HCT116 (cell line): Measurements from ENCODE around the gene CYSTM1. TPM values are rescaled to one million over a fixed set of nuclear protein-coding genes. Genes with fewer than 3 reads are reported as not detected.

Experiments used
- ATAC-seq: fragments of 200-7000 bp; cut with Tn5 transposase; 2 replicates; pipeline ENCODE4 v1.9.1; 2020; ENCODE audit warnings: mild to moderate bottlenecking, moderate library complexity
- BruUV-seq: library from RNA; stranded (reverse); fragments of 400-500 nt; replicated peaks from 2 replicates; lab custom pipeline; 2021; lab: Mats Ljungman, UMichigan
- CTCF ChIA-PET: fragments of 300-600 bp; sonication (Branson Sonifier 250); formaldehyde crosslinking; loops from one replicate; lab custom pipeline; 2021; ENCODE audit warnings: antibody characterized with exemption; lab: Charles Lee
- POLR2A ChIA-PET: fragments of 300-600, 350-600 bp; sonication (Branson Sonifier 250); formaldehyde crosslinking; loops from one replicate; lab custom pipeline; 2021; ENCODE audit warnings: antibody characterized with exemption; lab: Charles Lee
- RAD21 ChIA-PET, 2 experiments: fragments of 300-600 bp; sonication (Branson Sonifier 250); formaldehyde crosslinking; loops; one replicate each; lab custom pipeline; 2023; ENCODE audit warnings: low total read pairs in 2 of 2; ENCODE audit not compliant: uncharacterized antibody in 2 of 2, unreplicated experiment in 2 of 2, low non-redundant PET in 1 of 2; lab: Charles Lee
- DNase-seq: peaks from one replicate; pipeline ENCODE4 v3.0.0-alpha.2; 2010; ENCODE audit warnings: low read depth, low spot score
- H2AFZ ChIP-seq: fragments of 200-600 bp; shearing (Covaris generic), sonication (generic); 2 replicates; pipeline ENCODE4 v1.6.1; 2017; ENCODE audit warnings: low read depth, mixed run types, mixed read lengths, antibody characterized with exemption, low read length; ENCODE audit not compliant: poor library complexity, severe bottlenecking
- H3K27ac ChIP-seq: 2 replicates; pipeline ENCODE4 v1.5.1; 2012; ENCODE audit warnings: low read depth, low read length
- H3K27me3 ChIP-seq: fragments of 200-600 bp; sonication (generic); 2 replicates; pipeline ENCODE4 v1.6.1; 2016; ENCODE audit warnings: mixed run types, low read length, mixed read lengths; ENCODE audit not compliant: insufficient read depth
- H3K36me3 ChIP-seq, 2 experiments: fragments of 200-500 bp in 1 of 2; fragments of 200-600 bp in 1 of 2; sonication (Bioruptor generic) in 1 of 2; sonication (generic) in 1 of 2; 2 replicates each; pipeline versions ENCODE4 v1.5.1 to v1.6.1; 2014 to 2016; ENCODE audit warnings: low read length in 2 of 2, inconsistent platforms in 1 of 2, mixed read lengths in 1 of 2, mixed run types in 1 of 2; ENCODE audit not compliant: insufficient read depth in 2 of 2, control insufficient read depth in 1 of 2
- H3K4me1 ChIP-seq, 2 experiments: fragments of 200-600 bp in 1 of 2; sonication (generic) in 1 of 2; 2 replicates each; pipeline versions ENCODE4 v1.5.1 to v1.6.1; 2012 to 2017; ENCODE audit warnings: low read length in 2 of 2, inconsistent platforms in 1 of 2, mild to moderate bottlenecking in 1 of 2, mixed read lengths in 1 of 2, mixed run types in 1 of 2, moderate library complexity in 1 of 2; ENCODE audit not compliant: insufficient read depth in 2 of 2, control insufficient read depth in 1 of 2
- H3K4me2 ChIP-seq: fragments of 200-600 bp; sonication (generic); 2 replicates; pipeline ENCODE4 v1.6.1; 2017; ENCODE audit warnings: mixed run types, low read length, mixed read lengths
- H3K4me3 ChIP-seq, 2 experiments: fragments of 200-600 bp in 1 of 2; sonication (generic) in 1 of 2; replicated peaks in 1 of 2; 2 replicates each; pipeline ENCODE4 v1.5.1; 2011 to 2016; ENCODE audit warnings: low read length in 2 of 2, control low read depth in 1 of 2, low read depth in 1 of 2, mild to moderate bottlenecking in 1 of 2, mixed read lengths in 1 of 2, mixed run types in 1 of 2
- H3K79me2 ChIP-seq: fragments of 200-600 bp; sonication (generic); 2 replicates; pipeline ENCODE4 v1.6.1; 2017; ENCODE audit warnings: mild to moderate bottlenecking, mixed run types, low read length, moderate library complexity, mixed read lengths; ENCODE audit not compliant: insufficient read depth
- H3K9ac ChIP-seq: fragments of 200-600 bp; sonication (generic); 2 replicates; pipeline ENCODE4 v1.6.1; 2016; ENCODE audit warnings: low read length, mixed read lengths
- H3K9me2 ChIP-seq: fragments of 200-600 bp; sonication (generic), shearing (Covaris generic); 2 replicates; pipeline ENCODE4 v1.6.1; 2017; ENCODE audit warnings: mixed run types, mild to moderate bottlenecking, moderate library complexity; ENCODE audit not compliant: insufficient read depth
- H3K9me3 ChIP-seq, 2 experiments: fragments of 200-500 bp in 1 of 2; fragments of 200-600 bp in 1 of 2; sonication (Bioruptor generic) in 1 of 2; sonication (generic) in 1 of 2; 2 replicates each; pipeline ENCODE4 v1.6.1; 2014 to 2017; ENCODE audit warnings: low read length in 2 of 2, mixed read lengths in 2 of 2, inconsistent platforms in 1 of 2, low read depth in 1 of 2, mild to moderate bottlenecking in 1 of 2, mixed run types in 1 of 2, moderate library complexity in 1 of 2; ENCODE audit not compliant: control insufficient read depth in 1 of 2, insufficient read depth in 1 of 2
- H4K20me1 ChIP-seq: fragments of 200-600 bp; sonication (generic), shearing (Covaris generic); 2 replicates; pipeline ENCODE4 v1.6.1; 2017; ENCODE audit warnings: mixed run types, mild to moderate bottlenecking, moderate library complexity; ENCODE audit not compliant: insufficient read depth
- CEBPB ChIP-seq: IDR thresholded peaks from 2 replicates; pipeline ENCODE4 v1.6.1; 2012; ENCODE audit warnings: low read depth
- ELF1 ChIP-seq: IDR thresholded peaks from 2 replicates; pipeline ENCODE4 v1.6.1; 2012; ENCODE audit warnings: low read depth, borderline replicate concordance
- EZH2 ChIP-seq: fragments of 200-600 bp; sonication (generic); IDR thresholded peaks from 2 replicates; pipeline ENCODE4 v1.6.1; 2017; ENCODE audit warnings: antibody characterized with exemption, mixed run types
- EZH2phosphoT487 ChIP-seq: fragments of 200-600 bp; IDR thresholded peaks from 2 replicates; pipeline ENCODE4 v1.6.1; 2018; ENCODE audit warnings: antibody characterized with exemption, borderline replicate concordance
- FOSL1 ChIP-seq: IDR thresholded peaks from 2 replicates; pipeline ENCODE4 v1.6.1; 2012; ENCODE audit warnings: low read depth
- JUND ChIP-seq: IDR thresholded peaks from 2 replicates; pipeline ENCODE4 v1.6.1; 2012
- POLR2A ChIP-seq: IDR thresholded peaks from 2 replicates; pipeline ENCODE4 v1.7.0; 2011; ENCODE audit warnings: borderline replicate concordance; ENCODE audit not compliant: insufficient read depth, insufficient read length; ENCODE audit errors: extremely low read depth
- POLR2AphosphoS5 ChIP-seq: IDR thresholded peaks from 2 replicates; pipeline ENCODE4 v1.6.1; 2011; ENCODE audit warnings: mild to moderate bottlenecking, low read depth, low read length, moderate library complexity
- RAD21 ChIP-seq: IDR thresholded peaks from 2 replicates; pipeline ENCODE4 v1.6.1; 2012; ENCODE audit warnings: low read depth, mild to moderate bottlenecking
- SIN3A ChIP-seq: IDR thresholded peaks from 2 replicates; pipeline ENCODE4 v1.6.1; 2012; ENCODE audit warnings: low read depth
- SP1 ChIP-seq: IDR thresholded peaks from 2 replicates; pipeline ENCODE4 v1.6.1; 2012; ENCODE audit warnings: low read depth
- SRF ChIP-seq: IDR thresholded peaks from 2 replicates; pipeline ENCODE4 v1.6.1; 2012; ENCODE audit warnings: low read depth
- YY1 ChIP-seq: IDR thresholded peaks from 2 replicates; pipeline ENCODE4 v1.6.1; 2011; ENCODE audit warnings: low read length, low read depth, moderate library complexity, mild to moderate bottlenecking; ENCODE audit not compliant: insufficient replicate concordance; ENCODE audit errors: extremely low read depth
- ZNF274 ChIP-seq: fragments of 200-500 bp; sonication (Bioruptor generic); IDR thresholded peaks from 2 replicates; pipeline ENCODE4 v1.6.1; 2014; ENCODE audit warnings: mild to moderate bottlenecking, low read depth, low read length, inconsistent platforms
- intact Hi-C: fragments of 100-400 bp; cut with micrococcal nuclease; formaldehyde crosslinking; loops from 2 replicates; pipeline ENCODE4 v1.10.0; 2022
- total RNA-seq: library from RNA; stranded (reverse); gene quantifications from one replicate; pipeline ENCODE4 v1.2.1, GENCODE V29; 2021; ENCODE audit not compliant: unreplicated experiment
- TF ChIP-seq, protein P1 (sequence below): IDR thresholded peaks from 2 replicates; pipeline ENCODE4 v1.6.1; 2012
- TF ChIP-seq, protein P2 (sequence below), 3 experiments: fragments of 200-600 bp in 1 of 3; sonication (generic) in 1 of 3; IDR thresholded peaks in 2 of 3; conservative IDR thresholded peaks in 1 of 3; 2 replicates each; pipeline ENCODE4 v1.5.1; 2012 to 2017; ENCODE audit warnings: low read depth in 2 of 3, low read length in 2 of 3, antibody characterized with exemption in 1 of 3, borderline replicate concordance in 1 of 3, control low read depth in 1 of 3, mild to moderate bottlenecking in 1 of 3, mixed read lengths in 1 of 3, mixed run types in 1 of 3, moderate library complexity in 1 of 3; ENCODE audit not compliant: insufficient read depth in 1 of 3
- TF ChIP-seq, protein P3 (sequence below): IDR thresholded peaks from 2 replicates; pipeline ENCODE4 v1.6.1; 2012

Gene CYSTM1
- total RNA-seq, 1 experiment from 2014 or later = 56.0 TPM

DNA sequence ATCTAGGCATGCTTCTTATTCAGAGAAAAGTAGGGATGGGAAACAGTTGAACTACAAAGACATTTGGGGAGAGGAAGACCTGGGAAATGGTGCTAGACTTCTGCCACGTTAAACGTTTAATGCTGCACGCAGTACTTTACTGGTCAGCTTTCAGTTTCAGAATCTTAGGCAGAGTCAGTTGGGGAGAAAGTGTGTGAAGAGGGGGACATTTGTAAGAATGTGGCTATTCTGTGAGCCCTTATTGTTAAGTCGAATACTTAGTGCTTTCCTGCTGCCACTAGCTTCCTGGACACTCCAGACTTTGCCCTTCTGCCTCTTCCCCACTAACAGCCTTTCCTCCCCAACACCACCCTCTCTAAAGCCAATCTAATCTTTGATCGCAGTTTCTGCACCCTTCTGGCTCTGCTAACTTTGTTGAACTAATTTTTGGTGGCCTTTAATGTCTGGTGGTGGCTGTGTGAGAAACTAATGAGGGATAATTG lies 6.1 kb downstream of the CYSTM1 start:
- Histone ChIP-seq H3K9me2 (0 out of 2 replicates have a peak, but pooled peaks cover 5% of the 10 kb centered on the region), H3K9ac (no peak overlapping the region), H3K36me3 (no peaks in the 10 kb centered on the region), H3K27ac (no peak overlapping the region), H3K4me2 (no peak overlapping the region), H3K4me3 (no peak overlapping the region), H3K9me3 (no peaks in the 10 kb centered on the region), H3K27me3 (no peaks in the 10 kb centered on the region)
- no TSS peak for BruUV-seq
- ChIA-PET RAD21 (no interaction called here), CTCF (no interaction called here)
- ATAC-seq = no peak
- TF ChIP-seq FOSL1 (no peak), EZH2phosphoT487 (no peak), JUND (no peak), RAD21 (no peak), POLR2AphosphoS5 (no peak), CEBPB (no peak), SRF (no peak)
- TF ChIP-seq, protein P1, sequence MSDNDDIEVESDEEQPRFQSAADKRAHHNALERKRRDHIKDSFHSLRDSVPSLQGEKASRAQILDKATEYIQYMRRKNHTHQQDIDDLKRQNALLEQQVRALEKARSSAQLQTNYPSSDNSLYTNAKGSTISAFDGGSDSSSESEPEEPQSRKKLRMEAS = no peak
- TF ChIP-seq, all 23 proteins: peak for 0
- Histone ChIP-seq H3K79me2 (peaks cover 74% of the 10 kb centered on the region), H2AFZ (no peak overlapping the region), H3K4me1 (peaks cover 30 to 49% of the 10 kb centered on the region in 2 experiments), H4K20me1 (no peaks in the 10 kb centered on the region)
- no peak for DNase-seq
- intact Hi-C loops = no loop called here
- POLR2A ChIA-PET = no interaction called here

DNA sequence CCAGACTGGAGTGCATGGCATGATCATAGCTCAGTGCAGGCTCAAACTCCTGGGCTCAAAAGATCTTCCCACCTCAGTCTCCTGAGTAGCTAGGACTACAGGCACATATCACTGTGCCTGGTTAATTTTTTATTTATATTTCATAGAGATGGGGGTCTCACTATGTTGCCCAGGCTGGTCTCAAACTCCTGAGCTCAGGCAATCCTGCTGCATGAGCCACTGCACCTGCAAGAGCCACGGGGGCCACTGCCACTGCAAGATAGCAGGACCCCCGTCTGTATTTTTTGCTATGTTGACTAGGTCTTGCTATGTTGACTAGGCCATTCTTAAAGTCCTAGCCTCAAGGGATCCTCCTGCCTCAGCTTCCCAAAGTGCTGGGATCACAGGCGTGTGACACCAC lies 6.5 kb downstream of the CYSTM1 start:
- Histone ChIP-seq H3K9me2 (0 out of 2 replicates have a peak, but pooled peaks cover 5% of the 10 kb centered on the region), H3K9ac (no peak overlapping the region), H3K4me1 (peaks cover 28 to 45% of the 10 kb centered on the region in 2 experiments), H3K79me2 (peaks cover 74% of the 10 kb centered on the region), H3K4me3 (no peak overlapping the region), H4K20me1 (no peaks in the 10 kb centered on the region), H3K9me3 (no peaks in the 10 kb centered on the region), H3K27me3 (no peaks in the 10 kb centered on the region), H3K4me2 (peak overlapping the region; percentile 35; the same call in 1 of the 2 replicates), H3K27ac (no peak overlapping the region), H3K36me3 (no peaks in the 10 kb centered on the region), H2AFZ (no peak overlapping the region)
- CTCF ChIA-PET = no interaction called here
- DNase-seq (no peak), ATAC-seq (no peak)
- TF ChIP-seq, protein P2, sequence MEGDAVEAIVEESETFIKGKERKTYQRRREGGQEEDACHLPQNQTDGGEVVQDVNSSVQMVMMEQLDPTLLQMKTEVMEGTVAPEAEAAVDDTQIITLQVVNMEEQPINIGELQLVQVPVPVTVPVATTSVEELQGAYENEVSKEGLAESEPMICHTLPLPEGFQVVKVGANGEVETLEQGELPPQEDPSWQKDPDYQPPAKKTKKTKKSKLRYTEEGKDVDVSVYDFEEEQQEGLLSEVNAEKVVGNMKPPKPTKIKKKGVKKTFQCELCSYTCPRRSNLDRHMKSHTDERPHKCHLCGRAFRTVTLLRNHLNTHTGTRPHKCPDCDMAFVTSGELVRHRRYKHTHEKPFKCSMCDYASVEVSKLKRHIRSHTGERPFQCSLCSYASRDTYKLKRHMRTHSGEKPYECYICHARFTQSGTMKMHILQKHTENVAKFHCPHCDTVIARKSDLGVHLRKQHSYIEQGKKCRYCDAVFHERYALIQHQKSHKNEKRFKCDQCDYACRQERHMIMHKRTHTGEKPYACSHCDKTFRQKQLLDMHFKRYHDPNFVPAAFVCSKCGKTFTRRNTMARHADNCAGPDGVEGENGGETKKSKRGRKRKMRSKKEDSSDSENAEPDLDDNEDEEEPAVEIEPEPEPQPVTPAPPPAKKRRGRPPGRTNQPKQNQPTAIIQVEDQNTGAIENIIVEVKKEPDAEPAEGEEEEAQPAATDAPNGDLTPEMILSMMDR (IDR thresholded peaks at IDR 0.05 in 2 of 3, conservative IDR thresholded peaks at IDR 0.05 in 1 of 3; ENCODE audit: borderline replicate concordance in 1 of 3, insufficient read depth in 1 of 3, low read depth in 2 of 3, low read length in 2 of 3) = no peak
- no peak for TF ChIP-seq EZH2
- no peak for TF ChIP-seq RAD21
- TF ChIP-seq CEBPB = no peak
- TF ChIP-seq ZNF274 = no peak
- TF ChIP-seq JUND = no peak
- TF ChIP-seq POLR2AphosphoS5 = no peak
- no peak for TF ChIP-seq ELF1
- TF ChIP-seq, protein P3, sequence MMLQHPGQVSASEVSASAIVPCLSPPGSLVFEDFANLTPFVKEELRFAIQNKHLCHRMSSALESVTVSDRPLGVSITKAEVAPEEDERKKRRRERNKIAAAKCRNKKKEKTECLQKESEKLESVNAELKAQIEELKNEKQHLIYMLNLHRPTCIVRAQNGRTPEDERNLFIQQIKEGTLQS = no peak
- TF ChIP-seq, protein P1 = no peak
- TF ChIP-seq SP1 = no peak
- no peak for TF ChIP-seq YY1
- no peak for TF ChIP-seq SIN3A
- TF ChIP-seq POLR2A = no peak
- no peak for TF ChIP-seq SRF
- RAD21 ChIA-PET = no interaction called here
- BruUV-seq = no TSS peak
- POLR2A ChIA-PET = no interaction called here
- intact Hi-C loops = no loop called here
